Measurements from ENCODE around the gene KSR1. TPM values are rescaled to one million over a fixed set of nuclear protein-coding genes. Genes with fewer than 3 reads are reported as not detected.

Gene KSR1
- total RNA-seq, 1 experiment from 2014 or later: 19.1 TPM

DNA sequence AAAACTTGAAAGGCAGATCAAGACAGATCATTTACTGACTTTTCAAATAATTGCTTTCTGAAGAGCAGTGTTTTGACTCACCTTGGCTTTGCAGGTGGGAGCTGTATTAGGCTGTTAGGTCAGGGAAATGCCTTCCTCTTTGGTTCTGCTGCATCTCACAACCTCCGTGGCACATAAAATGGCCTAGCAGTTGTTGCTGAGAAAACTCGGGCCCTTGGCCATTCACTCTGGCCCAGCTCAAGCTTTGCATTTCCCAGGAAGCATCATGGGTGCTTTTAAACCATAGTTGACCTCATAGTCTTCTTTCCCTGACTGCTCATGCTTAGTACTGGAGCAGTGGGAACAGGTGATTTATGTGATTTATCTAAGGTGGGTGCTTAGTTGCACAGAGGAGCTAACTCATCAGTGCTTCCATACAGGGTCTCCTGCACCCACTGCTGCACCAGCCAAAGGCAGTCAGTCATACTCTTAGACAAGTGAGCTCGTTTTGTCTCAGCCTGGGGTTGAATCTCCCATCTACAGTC, 83.6 kb downstream of the KSR1 start:
- intact Hi-C loops (cut with micrococcal nuclease; ENCODE audit: unreplicated experiment): no loop called here
- H3K9me3 ChIP-seq (ENCODE audit: insufficient read depth, low read depth): no peaks in the 10 kb centered on the region
- no peaks in the 10 kb centered on the region for H3K27me3 ChIP-seq (ENCODE audit: insufficient read depth, low read depth)
- H3K79me2 ChIP-seq (ENCODE audit: low read depth): no peaks in the 10 kb centered on the region
- BruUV-seq (replicated peaks): no TSS peak
- no peaks in the 10 kb centered on the region for H3K36me3 ChIP-seq (ENCODE audit: low read depth)
- no peak overlapping the region for H3K4me2 ChIP-seq
- ChIA-PET CTCF (no interaction called here), POLR2A (ENCODE audit: unreplicated experiment) (no interaction called here)
- no peak overlapping the region for H2AFZ ChIP-seq
- H3K9me2 ChIP-seq (ENCODE audit: insufficient read depth): no peaks in the 10 kb centered on the region
- no peaks in the 10 kb centered on the region; the same call in 1 of the 2 replicates for H4K20me1 ChIP-seq (ENCODE audit: insufficient read depth)
- TF ChIP-seq EZH2 (IDR thresholded peaks at IDR 0.05; ENCODE audit: low read depth): no peak
- TF ChIP-seq CTCF (conservative IDR thresholded peaks at IDR 0.05): no peak
- no peaks in the 10 kb centered on the region for H3F3A ChIP-seq (ENCODE audit: insufficient read depth, low read depth)
- no peaks in the 10 kb centered on the region for H3K4me1 ChIP-seq (replicated peaks; ENCODE audit: insufficient read depth)
- no peak for DNase-seq
- H3K27ac ChIP-seq: no peak overlapping the region
- H3K4me3 ChIP-seq: no peak overlapping the region

DNA sequence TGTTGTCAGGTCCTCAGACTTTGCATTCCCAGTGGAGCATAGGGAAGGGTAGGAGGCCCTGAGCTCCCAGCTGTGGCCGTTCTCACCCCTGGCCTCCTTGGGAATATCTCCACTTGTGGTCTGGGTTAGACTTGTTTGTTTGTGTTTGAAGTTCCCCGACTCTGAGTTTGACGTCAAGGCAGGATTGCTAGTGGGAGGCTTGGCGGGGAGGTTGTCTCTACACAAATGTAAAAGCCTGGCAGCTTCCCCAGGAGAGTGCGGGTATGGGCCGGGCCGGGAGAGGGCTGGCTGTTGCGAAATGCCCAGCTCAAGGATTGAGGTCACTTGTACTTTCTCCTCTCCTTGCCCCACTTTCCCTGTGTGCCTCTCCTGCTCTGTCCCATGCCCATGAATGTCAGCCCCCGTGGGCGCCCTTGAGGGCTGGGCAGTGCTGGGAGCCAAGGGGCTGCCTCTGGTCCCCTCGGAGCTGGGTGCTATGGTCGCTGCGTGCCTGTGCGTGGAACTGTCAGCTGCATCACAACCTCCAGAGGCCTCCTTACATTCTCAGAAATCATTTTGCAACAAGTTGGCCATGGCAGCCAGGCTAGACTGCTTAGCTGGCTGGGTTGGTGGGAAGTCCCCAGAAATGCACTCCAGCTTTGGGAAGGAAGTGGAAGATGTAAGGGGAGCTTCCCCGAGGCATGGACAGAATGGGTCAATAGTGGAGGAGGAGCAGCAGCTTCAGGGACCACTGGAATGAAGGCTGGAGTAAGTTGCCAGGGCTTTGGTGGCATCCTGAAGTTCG, 84.3 kb downstream of the KSR1 start:
- CTCF ChIA-PET: no interaction called here
- H3K27ac ChIP-seq: no peak overlapping the region

More for the DNA sequence above, 84.3 kb downstream of the KSR1 start:
- Histone ChIP-seq H3K36me3 (ENCODE audit: low read depth) (no peaks in the 10 kb centered on the region), H3K4me1 (replicated peaks; ENCODE audit: insufficient read depth) (no peaks in the 10 kb centered on the region), H2AFZ (no peak overlapping the region), H3K27me3 (ENCODE audit: insufficient read depth, low read depth) (no peaks in the 10 kb centered on the region), H3K9me3 (ENCODE audit: insufficient read depth, low read depth) (no peaks in the 10 kb centered on the region), H3K4me2 (no peak overlapping the region), H3K4me3 (no peak overlapping the region), H3F3A (ENCODE audit: insufficient read depth, low read depth) (no peaks in the 10 kb centered on the region), H3K79me2 (ENCODE audit: low read depth) (no peaks in the 10 kb centered on the region), H3K9me2 (ENCODE audit: insufficient read depth) (no peaks in the 10 kb centered on the region), H4K20me1 (ENCODE audit: insufficient read depth) (no peaks in the 10 kb centered on the region; the same call in 1 of the 2 replicates)
- POLR2A ChIA-PET (ENCODE audit: unreplicated experiment): no interaction called here
- no TSS peak for BruUV-seq (replicated peaks)
- intact Hi-C loops (cut with micrococcal nuclease; ENCODE audit: unreplicated experiment): no loop called here
- no peak for TF ChIP-seq EZH2 (IDR thresholded peaks at IDR 0.05; ENCODE audit: low read depth)
- TF ChIP-seq CTCF (conservative IDR thresholded peaks at IDR 0.05): no peak
- peak in 1 of 2 experiments; percentile 46 for DNase-seq
